Measurements from ENCODE around the gene GABRQ. TPM values are rescaled to one million over a fixed set of nuclear protein-coding genes. Genes with fewer than 3 reads are reported as not detected.

The GABRQ gene
- total RNA-seq, 4 donors from 2014 or later: 0.55 to 3.4 TPM; not detected in 2

DNA sequence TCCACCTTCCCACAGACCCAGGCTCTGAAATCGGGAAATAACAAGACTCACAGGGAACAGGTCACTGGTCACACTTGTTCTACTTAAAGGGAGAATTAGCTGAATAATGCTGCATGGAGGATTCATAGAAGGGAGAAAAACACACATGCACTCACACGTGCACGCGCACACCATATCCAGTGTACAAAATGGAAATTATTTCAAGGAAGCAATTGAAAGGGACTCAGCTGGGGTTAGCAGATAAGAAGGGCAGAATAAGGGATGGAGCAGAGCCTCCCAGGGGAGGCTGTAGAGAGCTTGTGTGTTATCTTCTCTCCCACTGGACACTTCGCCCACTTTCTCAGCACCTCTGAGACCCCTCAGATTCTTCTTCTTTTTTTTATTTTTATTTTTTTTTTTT lies 10.3 kb downstream of the GABRQ start:
- DNase-seq: no peak
- no peaks in the 10 kb centered on the region for H3K4me1 ChIP-seq
- H3K27me3 ChIP-seq: no peaks in the 10 kb centered on the region
- intact Hi-C loops (cut with DNase I; ENCODE audit: low total_unique reads): no loop called here
- no peak overlapping the region for H3K4me3 ChIP-seq
- no peaks in the 10 kb centered on the region for H3K9me3 ChIP-seq
- TF ChIP-seq POLR2A (IDR thresholded peaks at IDR 0.05): no peak
- TF ChIP-seq, protein P1, sequence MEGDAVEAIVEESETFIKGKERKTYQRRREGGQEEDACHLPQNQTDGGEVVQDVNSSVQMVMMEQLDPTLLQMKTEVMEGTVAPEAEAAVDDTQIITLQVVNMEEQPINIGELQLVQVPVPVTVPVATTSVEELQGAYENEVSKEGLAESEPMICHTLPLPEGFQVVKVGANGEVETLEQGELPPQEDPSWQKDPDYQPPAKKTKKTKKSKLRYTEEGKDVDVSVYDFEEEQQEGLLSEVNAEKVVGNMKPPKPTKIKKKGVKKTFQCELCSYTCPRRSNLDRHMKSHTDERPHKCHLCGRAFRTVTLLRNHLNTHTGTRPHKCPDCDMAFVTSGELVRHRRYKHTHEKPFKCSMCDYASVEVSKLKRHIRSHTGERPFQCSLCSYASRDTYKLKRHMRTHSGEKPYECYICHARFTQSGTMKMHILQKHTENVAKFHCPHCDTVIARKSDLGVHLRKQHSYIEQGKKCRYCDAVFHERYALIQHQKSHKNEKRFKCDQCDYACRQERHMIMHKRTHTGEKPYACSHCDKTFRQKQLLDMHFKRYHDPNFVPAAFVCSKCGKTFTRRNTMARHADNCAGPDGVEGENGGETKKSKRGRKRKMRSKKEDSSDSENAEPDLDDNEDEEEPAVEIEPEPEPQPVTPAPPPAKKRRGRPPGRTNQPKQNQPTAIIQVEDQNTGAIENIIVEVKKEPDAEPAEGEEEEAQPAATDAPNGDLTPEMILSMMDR (IDR thresholded peaks at IDR 0.05): no peak
- no peaks in the 10 kb centered on the region for H3K36me3 ChIP-seq
- no peak overlapping the region for H3K27ac ChIP-seq

DNA sequence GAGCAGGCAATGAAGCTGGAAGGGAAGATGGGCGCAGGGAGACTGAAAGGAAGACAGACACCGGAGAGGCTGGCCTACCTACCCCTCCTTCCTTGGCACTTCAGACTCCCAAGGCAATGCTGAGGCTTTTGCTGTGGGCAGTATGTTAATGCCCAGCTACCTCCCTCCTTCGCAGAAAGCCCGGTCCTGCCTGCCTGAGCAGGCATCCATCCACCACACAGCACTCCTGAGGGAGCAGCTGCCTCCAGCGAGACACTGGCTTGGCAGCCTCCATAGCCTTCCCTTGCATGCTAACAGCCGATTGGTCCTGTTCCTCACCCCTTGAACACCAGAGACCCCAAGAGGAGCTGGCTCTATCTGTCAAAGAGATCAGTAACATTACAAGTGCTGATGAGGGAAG lies 14.4 kb downstream of the GABRQ start:
- TF ChIP-seq, protein P1 (IDR thresholded peaks at IDR 0.05): no peak
- no peak for TF ChIP-seq POLR2A (IDR thresholded peaks at IDR 0.05)
- no peaks in the 10 kb centered on the region for H3K9me3 ChIP-seq
- intact Hi-C loops (cut with DNase I; ENCODE audit: low total_unique reads): no loop called here
- no peak overlapping the region for H3K27ac ChIP-seq
- no peak overlapping the region for H3K4me3 ChIP-seq
- H3K4me1 ChIP-seq: no peaks in the 10 kb centered on the region
- no peaks in the 10 kb centered on the region for H3K36me3 ChIP-seq
- DNase-seq: no peak
- H3K27me3 ChIP-seq: no peaks in the 10 kb centered on the region

DNA sequence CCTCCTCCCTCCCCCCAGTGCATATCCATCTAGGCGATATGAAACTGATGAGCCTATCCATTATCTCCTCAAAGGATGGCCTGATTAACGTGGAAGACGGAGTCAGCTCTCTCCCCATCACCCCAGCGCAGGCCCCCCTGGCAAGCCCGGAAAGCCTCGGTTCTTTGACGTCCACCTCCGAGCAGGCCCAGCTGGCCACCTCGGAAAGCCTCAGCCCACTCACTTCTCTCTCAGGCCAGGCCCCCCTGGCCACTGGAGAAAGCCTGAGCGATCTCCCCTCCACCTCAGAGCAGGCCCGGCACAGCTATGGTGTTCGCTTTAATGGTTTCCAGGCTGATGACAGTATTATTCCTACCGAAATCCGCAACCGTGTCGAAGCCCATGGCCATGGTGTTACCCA lies 14.8 kb downstream of the GABRQ start:
- intact Hi-C loops (cut with DNase I; ENCODE audit: low total_unique reads): no loop called here
- H3K27ac ChIP-seq: no peak overlapping the region
- no peaks in the 10 kb centered on the region for H3K4me1 ChIP-seq
- TF ChIP-seq, protein P1 (IDR thresholded peaks at IDR 0.05): no peak
- TF ChIP-seq POLR2A (IDR thresholded peaks at IDR 0.05): no peak
- no peak for DNase-seq
- no peaks in the 10 kb centered on the region for H3K36me3 ChIP-seq
- no peaks in the 10 kb centered on the region for H3K9me3 ChIP-seq
- H3K4me3 ChIP-seq: no peak overlapping the region
- H3K27me3 ChIP-seq: no peaks in the 10 kb centered on the region

DNA sequence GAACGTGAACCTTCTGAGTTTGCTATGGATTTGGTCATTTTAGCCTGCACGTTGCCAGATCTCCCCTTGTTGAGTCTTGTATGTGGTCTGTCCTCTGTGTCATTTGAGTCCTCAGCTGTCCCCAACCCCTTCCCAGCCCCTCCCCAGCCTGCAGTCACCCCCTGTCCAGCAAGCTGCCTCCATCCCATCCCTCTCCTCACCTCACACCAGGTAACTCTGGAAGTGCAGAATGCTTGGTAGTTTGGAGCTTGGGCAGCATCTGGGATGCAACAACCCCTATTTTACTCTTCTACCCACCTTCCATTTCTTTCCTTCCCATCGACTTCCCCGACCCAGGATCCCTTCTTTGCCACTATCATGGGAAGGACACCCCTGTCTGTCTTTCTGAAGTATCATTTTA lies 18.4 kb downstream of the GABRQ start:
- Histone ChIP-seq H3K27me3 (no peaks in the 10 kb centered on the region), H3K9me3 (no peaks in the 10 kb centered on the region), H3K4me3 (no peak overlapping the region), H3K36me3 (no peaks in the 10 kb centered on the region), H3K27ac (no peak overlapping the region), H3K4me1 (no peaks in the 10 kb centered on the region)
- intact Hi-C loops (cut with DNase I; ENCODE audit: low total_unique reads): no loop called here
- DNase-seq: no peak
- TF ChIP-seq, protein P1 (IDR thresholded peaks at IDR 0.05): no peak
- TF ChIP-seq POLR2A (IDR thresholded peaks at IDR 0.05): no peak

DNA sequence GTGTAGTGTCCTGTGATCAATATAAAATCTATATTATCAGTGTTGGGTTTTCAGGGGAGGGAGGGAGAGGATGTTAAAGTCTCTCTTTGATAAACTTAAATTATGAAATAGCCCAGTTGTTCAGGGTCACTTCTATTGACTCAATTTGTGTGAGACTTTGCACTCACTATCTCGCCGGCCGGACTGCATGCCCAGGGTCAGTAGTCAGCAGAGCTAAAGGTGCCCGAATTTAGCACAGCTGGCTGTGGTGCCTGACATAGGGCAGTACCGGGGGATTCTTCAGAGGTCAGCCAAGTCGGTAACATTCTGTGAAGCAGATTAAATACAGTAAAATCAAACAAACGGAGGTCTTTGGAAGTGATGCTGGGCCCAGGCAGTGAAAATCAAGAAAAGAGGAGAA lies 19.2 kb downstream of the GABRQ start:
- Histone ChIP-seq H3K9me3 (no peaks in the 10 kb centered on the region), H3K36me3 (no peaks in the 10 kb centered on the region), H3K4me1 (no peaks in the 10 kb centered on the region), H3K27me3 (no peaks in the 10 kb centered on the region), H3K4me3 (no peak overlapping the region), H3K27ac (no peak overlapping the region)
- no peak for TF ChIP-seq POLR2A (IDR thresholded peaks at IDR 0.05)
- TF ChIP-seq, protein P1 (IDR thresholded peaks at IDR 0.05): no peak
- intact Hi-C loops (cut with DNase I; ENCODE audit: low total_unique reads): no loop called here
- no peak for DNase-seq

Data from uterus (tissue), 4 donors.